ENCODE measurements around the gene SATB2. TPM values are rescaled to one million over a fixed set of nuclear protein-coding genes. Genes with fewer than 3 reads are reported as not detected.

SATB2 gene
- total RNA-seq, 4 donors from 2014 or later, result 2.2 to 6.6 (median 5.0) TPM

DNA sequence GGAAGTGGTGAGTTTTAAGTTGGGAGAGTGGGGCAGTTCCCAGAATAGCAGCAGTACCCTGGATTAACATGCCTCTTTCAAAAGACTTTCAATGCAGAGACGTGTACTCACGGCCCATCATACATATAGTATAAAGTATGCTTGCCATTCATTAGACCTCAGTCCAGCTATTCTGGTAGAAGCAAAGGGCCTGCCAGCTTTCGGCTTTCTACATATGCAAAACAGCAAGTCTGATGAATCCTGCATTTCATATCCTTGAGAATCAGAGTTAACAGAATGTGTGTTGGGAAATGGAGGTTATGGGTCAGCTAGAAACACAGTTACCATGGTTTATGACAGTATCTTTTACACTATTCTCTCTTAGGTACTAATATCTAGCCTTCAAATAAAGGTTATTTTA is 27.5 kb downstream of the SATB2 start:
- Histone ChIP-seq H3K36me3 (peaks cover 0 to 8% (median 0%) of the 10 kb centered on the region in 4 donors), H3K27me3 (no peaks in the 10 kb centered on the region), H3K4me1 (no peaks in the 10 kb centered on the region), H3K27ac (replicated peaks in 1 of 4) (no peak overlapping the region), H3K4me3 (no peak overlapping the region), H3K9me3 (no peaks in the 10 kb centered on the region)
- TF ChIP-seq, protein P1, sequence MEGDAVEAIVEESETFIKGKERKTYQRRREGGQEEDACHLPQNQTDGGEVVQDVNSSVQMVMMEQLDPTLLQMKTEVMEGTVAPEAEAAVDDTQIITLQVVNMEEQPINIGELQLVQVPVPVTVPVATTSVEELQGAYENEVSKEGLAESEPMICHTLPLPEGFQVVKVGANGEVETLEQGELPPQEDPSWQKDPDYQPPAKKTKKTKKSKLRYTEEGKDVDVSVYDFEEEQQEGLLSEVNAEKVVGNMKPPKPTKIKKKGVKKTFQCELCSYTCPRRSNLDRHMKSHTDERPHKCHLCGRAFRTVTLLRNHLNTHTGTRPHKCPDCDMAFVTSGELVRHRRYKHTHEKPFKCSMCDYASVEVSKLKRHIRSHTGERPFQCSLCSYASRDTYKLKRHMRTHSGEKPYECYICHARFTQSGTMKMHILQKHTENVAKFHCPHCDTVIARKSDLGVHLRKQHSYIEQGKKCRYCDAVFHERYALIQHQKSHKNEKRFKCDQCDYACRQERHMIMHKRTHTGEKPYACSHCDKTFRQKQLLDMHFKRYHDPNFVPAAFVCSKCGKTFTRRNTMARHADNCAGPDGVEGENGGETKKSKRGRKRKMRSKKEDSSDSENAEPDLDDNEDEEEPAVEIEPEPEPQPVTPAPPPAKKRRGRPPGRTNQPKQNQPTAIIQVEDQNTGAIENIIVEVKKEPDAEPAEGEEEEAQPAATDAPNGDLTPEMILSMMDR (IDR thresholded peaks at IDR 0.05), result no peak
- TF ChIP-seq POLR2AphosphoS5 (IDR thresholded peaks at IDR 0.05) (no peak), POLR2A (IDR thresholded peaks at IDR 0.05; ENCODE audit: low read depth) (no peak), EP300 (IDR thresholded peaks at IDR 0.05) (no peak)
- intact Hi-C loops (cut with DNase I), result loop anchor here (5.0 kb wide), 1 partner anchor 42 kb away; no protein-coding TSS in a partner anchor
- WGBS, result 87% methylated on average over 3 of the region's 3 CpGs
- no peak for DNase-seq (ENCODE audit: extremely low spot score)

DNA sequence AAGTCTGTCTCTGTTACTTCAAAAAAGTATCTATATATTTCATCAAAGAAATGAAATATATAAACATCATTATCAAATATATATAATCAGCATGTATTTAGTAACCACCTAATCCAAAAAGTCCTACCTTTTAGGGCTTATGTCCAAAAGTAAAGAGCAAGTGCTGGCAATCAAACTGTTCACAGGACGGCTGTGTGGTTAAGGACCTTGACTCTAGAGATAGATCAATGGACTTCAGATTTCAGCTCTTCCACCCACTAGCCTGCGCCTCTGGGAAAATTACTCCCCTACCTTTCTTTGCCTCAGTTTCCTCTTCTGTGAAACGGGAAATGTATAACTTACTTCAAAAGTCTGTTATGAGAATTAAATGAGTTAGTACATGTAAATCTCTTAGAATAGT is 29.4 kb downstream of the SATB2 start:
- intact Hi-C loops (cut with DNase I), result no loop called here
- H3K36me3 ChIP-seq, result peaks cover 0 to 8% (median 0%) of the 10 kb centered on the region in 4 donors
- H3K27ac ChIP-seq (replicated peaks in 1 of 4), result no peak overlapping the region
- H3K27me3 ChIP-seq, result no peaks in the 10 kb centered on the region
- DNase-seq (ENCODE audit: extremely low spot score), result no peak
- no peaks in the 10 kb centered on the region for H3K9me3 ChIP-seq
- H3K4me1 ChIP-seq, result no peaks in the 10 kb centered on the region
- TF ChIP-seq EP300 (IDR thresholded peaks at IDR 0.05) (no peak), POLR2A (IDR thresholded peaks at IDR 0.05; ENCODE audit: low read depth) (no peak), POLR2AphosphoS5 (IDR thresholded peaks at IDR 0.05) (no peak)
- TF ChIP-seq, protein P1 (IDR thresholded peaks at IDR 0.05), result no peak
- 89% methylated on average over 3 of the region's 3 CpGs for WGBS
- H3K4me3 ChIP-seq, result no peak overlapping the region

DNA sequence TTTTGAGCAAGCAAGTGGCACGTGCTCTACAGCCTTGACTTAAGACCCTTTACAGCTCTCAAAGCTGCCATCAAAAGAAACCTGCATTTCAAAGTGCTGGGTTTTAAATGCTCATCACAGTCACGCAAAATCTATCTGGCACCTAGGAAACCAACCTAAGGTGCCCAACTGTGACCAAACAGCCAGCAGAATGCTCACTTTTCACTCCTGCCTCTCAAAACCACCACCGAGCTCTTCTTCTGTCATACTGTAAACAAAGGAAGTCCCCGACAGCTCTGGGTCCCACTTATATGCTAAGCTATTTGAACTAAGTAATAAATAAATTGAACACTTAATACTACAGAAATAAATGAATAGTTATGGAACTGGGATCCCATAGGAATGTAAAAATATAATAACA is 33.6 kb downstream of the SATB2 start:
- 60% methylated on average over 4 of the region's 4 CpGs for WGBS

DNA sequence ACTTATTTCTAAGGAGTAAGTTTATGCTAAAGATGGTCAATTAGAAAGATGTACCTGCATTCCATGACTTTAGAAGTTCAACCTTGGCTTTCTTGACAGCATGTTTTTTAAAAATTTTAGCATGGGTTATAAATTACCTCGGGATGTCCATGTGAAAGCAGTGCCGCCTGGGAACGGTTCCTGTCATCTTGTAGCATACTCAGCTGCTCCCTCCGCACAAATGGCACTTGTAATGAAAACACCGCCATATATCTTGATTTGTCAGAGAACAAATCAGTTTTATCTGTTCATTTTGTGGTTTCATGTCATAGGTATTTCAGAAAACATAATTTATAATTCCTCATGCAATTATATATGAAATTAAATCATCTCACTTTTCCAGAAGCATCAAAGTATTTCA is 38.3 kb downstream of the SATB2 start:
- Histone ChIP-seq H3K36me3 (peaks cover 0 to 4% (median 0%) of the 10 kb centered on the region in 4 donors), H3K4me1 (no peaks in the 10 kb centered on the region), H3K27ac (replicated peaks in 1 of 4) (no peak overlapping the region), H3K27me3 (no peaks in the 10 kb centered on the region), H3K9me3 (no peaks in the 10 kb centered on the region), H3K4me3 (no peak overlapping the region)
- DNase-seq (ENCODE audit: extremely low spot score), result no peak
- WGBS, result 87% methylated on average over 5 of the region's 5 CpGs
- intact Hi-C loops (cut with DNase I), result no loop called here
- TF ChIP-seq EP300 (IDR thresholded peaks at IDR 0.05), result no peak
- TF ChIP-seq POLR2A (IDR thresholded peaks at IDR 0.05; ENCODE audit: low read depth), result no peak
- TF ChIP-seq POLR2AphosphoS5 (IDR thresholded peaks at IDR 0.05), result no peak
- TF ChIP-seq, protein P1 (IDR thresholded peaks at IDR 0.05), result no peak

More for the DNA sequence above, 33.6 kb downstream of the SATB2 start:
- H3K9me3 ChIP-seq, result no peaks in the 10 kb centered on the region
- H3K27me3 ChIP-seq, result no peaks in the 10 kb centered on the region
- no peak for TF ChIP-seq EP300 (IDR thresholded peaks at IDR 0.05)
- no peak for TF ChIP-seq POLR2AphosphoS5 (IDR thresholded peaks at IDR 0.05)
- TF ChIP-seq, protein P1 (IDR thresholded peaks at IDR 0.05), result no peak
- TF ChIP-seq POLR2A (IDR thresholded peaks at IDR 0.05; ENCODE audit: low read depth), result no peak
- intact Hi-C loops (cut with DNase I), result no loop called here
- H3K4me3 ChIP-seq, result no peak overlapping the region
- DNase-seq (ENCODE audit: extremely low spot score), result no peak
- H3K4me1 ChIP-seq, result no peaks in the 10 kb centered on the region
- no peaks in the 10 kb centered on the region for H3K36me3 ChIP-seq
- H3K27ac ChIP-seq (replicated peaks in 1 of 4), result no peak overlapping the region

DNA sequence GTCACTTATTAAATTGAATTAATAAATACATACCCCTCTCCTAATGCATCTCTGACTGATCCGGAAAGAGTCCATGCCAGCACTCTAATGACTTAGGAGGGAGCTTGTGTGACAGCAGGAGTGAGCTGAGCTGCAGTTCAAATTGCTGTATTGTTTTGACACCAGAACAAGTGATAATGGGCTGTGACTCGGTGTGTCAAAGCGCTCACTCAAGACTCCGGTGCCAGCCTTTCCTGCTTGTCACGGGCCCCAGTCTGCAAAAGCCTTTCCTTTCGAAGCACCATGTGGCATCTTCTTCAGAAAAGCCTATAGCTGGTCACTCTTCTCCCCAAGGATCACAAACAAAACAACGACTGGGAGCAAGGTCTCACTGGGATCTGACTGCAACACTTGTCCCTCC is 43.3 kb downstream of the SATB2 start:
- intact Hi-C loops (cut with DNase I), result no loop called here
- WGBS, result 72% methylated on average over 7 of the region's 7 CpGs
- no peak for DNase-seq (ENCODE audit: extremely low spot score)
- Histone ChIP-seq H3K4me3 (no peak overlapping the region), H3K9me3 (no peaks in the 10 kb centered on the region), H3K27ac (replicated peaks in 1 of 4) (no peak overlapping the region), H3K27me3 (no peaks in the 10 kb centered on the region), H3K4me1 (no peaks in the 10 kb centered on the region), H3K36me3 (peaks cover 0 to 8% (median 0%) of the 10 kb centered on the region in 4 donors)
- TF ChIP-seq POLR2A (IDR thresholded peaks at IDR 0.05; ENCODE audit: low read depth), result no peak
- TF ChIP-seq, protein P1 (IDR thresholded peaks at IDR 0.05), result no peak
- TF ChIP-seq EP300 (IDR thresholded peaks at IDR 0.05), result no peak
- TF ChIP-seq POLR2AphosphoS5 (IDR thresholded peaks at IDR 0.05), result no peak

Data from esophagus muscularis mucosa (tissue), 4 donors.